Mesenchymal stem cell (in vitro differentiated cells and primary cell): ENCODE results near the gene ZIC1.

Experiments
- DNase-seq: peaks from one replicate; pipeline ENCODE4 v3.0.0-alpha.2; 2013
- H2AFZ ChIP-seq: one replicate; pipeline ENCODE4 v1.6.1; 2013; ENCODE audit warnings: low read depth, mild to moderate bottlenecking, control low read depth, inconsistent platforms, low read length, moderate library complexity
- H2AK5ac ChIP-seq: 2 replicates; pipeline ENCODE4 v1.6.1; 2013; ENCODE audit warnings: low read length, moderate library complexity, mild to moderate bottlenecking, inconsistent platforms; ENCODE audit not compliant: severe bottlenecking
- H2BK120ac ChIP-seq: one replicate; pipeline ENCODE4 v1.6.1; 2013; ENCODE audit warnings: low read depth, mild to moderate bottlenecking, inconsistent platforms, low read length, moderate library complexity
- H2BK12ac ChIP-seq, 2 experiments: one replicate each; pipeline ENCODE4 v1.6.1; 2013; ENCODE audit warnings: inconsistent platforms in 2 of 2, low read length in 2 of 2, mild to moderate bottlenecking in 2 of 2, moderate library complexity in 2 of 2, control low read depth in 1 of 2
- H2BK15ac ChIP-seq: one replicate; pipeline ENCODE4 v1.6.1; 2013; ENCODE audit warnings: mild to moderate bottlenecking, low read depth, inconsistent platforms; ENCODE audit not compliant: poor library complexity, severe bottlenecking
- H2BK5ac ChIP-seq: 2 replicates; pipeline ENCODE4 v1.6.1; 2013; ENCODE audit warnings: low read depth, mild to moderate bottlenecking, low read length, control low read depth, inconsistent platforms; ENCODE audit not compliant: poor library complexity, severe bottlenecking
- H3K14ac ChIP-seq, 2 experiments: one replicate each; pipeline ENCODE4 v1.6.1; 2013; ENCODE audit warnings: inconsistent platforms in 2 of 2, low read length in 2 of 2, control low read depth in 1 of 2, mild to moderate bottlenecking in 1 of 2, moderate library complexity in 1 of 2
- H3K18ac ChIP-seq, 2 experiments: one replicate each; pipeline ENCODE4 v1.6.1; 2013; ENCODE audit warnings: inconsistent platforms in 2 of 2, low read length in 2 of 2, control low read depth in 1 of 2, low read depth in 1 of 2, mild to moderate bottlenecking in 1 of 2
- H3K23ac ChIP-seq, 2 experiments: one replicate each; pipeline ENCODE4 v1.6.1; 2013; ENCODE audit warnings: inconsistent platforms in 2 of 2, low read length in 2 of 2, mild to moderate bottlenecking in 2 of 2, moderate library complexity in 2 of 2, control low read depth in 1 of 2
- H3K27ac ChIP-seq: 2 replicates; pipeline ENCODE4 v1.5.1; 2013; ENCODE audit warnings: mild to moderate bottlenecking, moderate library complexity, low read length, control low read depth, inconsistent platforms; ENCODE audit not compliant: poor library complexity, severe bottlenecking
- H3K27me3 ChIP-seq, 2 experiments: 2 replicates each; pipeline versions ENCODE4 v1.6.1 to v1.7.0; 2013; ENCODE audit warnings: low read length in 2 of 2, mild to moderate bottlenecking in 2 of 2, moderate library complexity in 2 of 2, control low read depth in 1 of 2, inconsistent platforms in 1 of 2; ENCODE audit not compliant: control insufficient read depth in 1 of 2, insufficient read depth in 1 of 2
- H3K36me3 ChIP-seq, 2 experiments: 2 replicates each; pipeline versions ENCODE4 v1.6.1 to v1.7.0; 2013; ENCODE audit warnings: low read length in 2 of 2, control low read depth in 1 of 2, inconsistent platforms in 1 of 2, low read depth in 1 of 2, mild to moderate bottlenecking in 1 of 2; ENCODE audit not compliant: insufficient read depth in 2 of 2, control insufficient read depth in 1 of 2
- H3K4ac ChIP-seq, 2 experiments: one replicate each; pipeline ENCODE4 v1.6.1; 2013; ENCODE audit warnings: inconsistent platforms in 2 of 2, low read length in 2 of 2, mild to moderate bottlenecking in 2 of 2, moderate library complexity in 2 of 2, control low read depth in 1 of 2, low read depth in 1 of 2
- H3K4me1 ChIP-seq: 2 replicates; pipeline ENCODE4 v1.6.1; 2013; ENCODE audit warnings: low read depth, low read length, control low read depth; ENCODE audit not compliant: control insufficient read depth, insufficient read depth
- H3K4me2 ChIP-seq: 2 replicates; pipeline ENCODE4 v1.6.1; 2013; ENCODE audit warnings: low read length, mild to moderate bottlenecking, inconsistent platforms; ENCODE audit not compliant: poor library complexity, severe bottlenecking
- H3K4me3 ChIP-seq, 2 experiments: 2 replicates each; pipeline versions ENCODE4 v1.5.1 to v1.7.0; 2013; ENCODE audit warnings: low read length in 2 of 2, mild to moderate bottlenecking in 2 of 2, control low read depth in 1 of 2, low read depth in 1 of 2; ENCODE audit not compliant: insufficient read depth in 1 of 2
- H3K79me1 ChIP-seq: replicated peaks from 2 replicates; pipeline ENCODE4 v1.6.1; 2013; ENCODE audit warnings: mild to moderate bottlenecking, control low read depth, low read length, inconsistent platforms; ENCODE audit not compliant: poor library complexity, severe bottlenecking
- H3K9ac ChIP-seq: 2 replicates; pipeline ENCODE4 v1.7.0; 2013; ENCODE audit warnings: mild to moderate bottlenecking, low read length, moderate library complexity
- H3K9me3 ChIP-seq: 2 replicates; pipeline ENCODE4 v1.7.0; 2013; ENCODE audit warnings: mild to moderate bottlenecking, low read length; ENCODE audit not compliant: control insufficient read depth
- H4K8ac ChIP-seq: one replicate; pipeline ENCODE4 v1.6.1; 2013; ENCODE audit warnings: inconsistent platforms, mild to moderate bottlenecking, low read length, moderate library complexity
- H4K91ac ChIP-seq: one replicate; pipeline ENCODE4 v1.6.1; 2013; ENCODE audit warnings: mild to moderate bottlenecking, low read length, inconsistent platforms
- WGBS: methylation state at CpG from one replicate; pipeline ENCODE4 v1.1.7; 2013; ENCODE audit warnings: mixed read lengths; 5-methylcytosine and 5-hydroxymethylcytosine counted together

Gene ZIC1

DNA sequence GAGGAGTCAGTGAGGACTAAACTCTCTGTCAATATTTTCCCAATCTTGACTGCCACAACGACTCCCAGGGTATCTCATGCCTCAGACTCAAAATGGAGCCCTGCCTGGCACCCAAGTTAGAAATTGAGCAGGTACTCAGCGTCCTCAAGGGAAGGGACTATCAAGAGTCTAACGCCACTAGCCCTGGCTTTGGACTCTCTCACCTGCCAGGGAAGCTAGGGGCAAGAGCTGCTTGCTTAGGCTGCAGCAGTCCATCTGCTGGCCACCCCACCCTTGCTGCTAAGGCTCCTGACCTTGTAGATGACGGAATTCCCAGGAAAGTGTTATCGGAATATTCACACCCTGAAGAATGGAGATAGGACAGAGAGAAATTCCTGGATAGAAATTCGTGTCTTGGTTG, 35.9 kb upstream of the ZIC1 start:
- 5% methylated on average over 6 of the region's 6 CpGs for WGBS
- Histone ChIP-seq H3K79me1 (no peaks in the 10 kb centered on the region), H4K91ac (no peak overlapping the region), H2AK5ac (no peak overlapping the region), H3K4ac (no peak overlapping the region), H2BK5ac (no peak overlapping the region), H2AFZ (no peak overlapping the region), H2BK15ac (no peak overlapping the region), H3K4me1 (peaks cover 8% of the 10 kb centered on the region), H3K27me3 (peaks cover 85 to 99% of the 10 kb centered on the region in 2 experiments), H3K18ac (no peak overlapping the region), H3K4me2 (no peak overlapping the region), H3K27ac (no peak overlapping the region), H4K8ac (no peak overlapping the region), H3K9me3 (peaks cover 8% of the 10 kb centered on the region), H2BK120ac (no peak overlapping the region), H2BK12ac (no peak overlapping the region), H3K36me3 (no peaks in the 10 kb centered on the region), H3K14ac (no peak overlapping the region), H3K9ac (no peak overlapping the region), H3K23ac (no peak overlapping the region), H3K4me3 (no peak overlapping the region)
- no peak for DNase-seq

DNA sequence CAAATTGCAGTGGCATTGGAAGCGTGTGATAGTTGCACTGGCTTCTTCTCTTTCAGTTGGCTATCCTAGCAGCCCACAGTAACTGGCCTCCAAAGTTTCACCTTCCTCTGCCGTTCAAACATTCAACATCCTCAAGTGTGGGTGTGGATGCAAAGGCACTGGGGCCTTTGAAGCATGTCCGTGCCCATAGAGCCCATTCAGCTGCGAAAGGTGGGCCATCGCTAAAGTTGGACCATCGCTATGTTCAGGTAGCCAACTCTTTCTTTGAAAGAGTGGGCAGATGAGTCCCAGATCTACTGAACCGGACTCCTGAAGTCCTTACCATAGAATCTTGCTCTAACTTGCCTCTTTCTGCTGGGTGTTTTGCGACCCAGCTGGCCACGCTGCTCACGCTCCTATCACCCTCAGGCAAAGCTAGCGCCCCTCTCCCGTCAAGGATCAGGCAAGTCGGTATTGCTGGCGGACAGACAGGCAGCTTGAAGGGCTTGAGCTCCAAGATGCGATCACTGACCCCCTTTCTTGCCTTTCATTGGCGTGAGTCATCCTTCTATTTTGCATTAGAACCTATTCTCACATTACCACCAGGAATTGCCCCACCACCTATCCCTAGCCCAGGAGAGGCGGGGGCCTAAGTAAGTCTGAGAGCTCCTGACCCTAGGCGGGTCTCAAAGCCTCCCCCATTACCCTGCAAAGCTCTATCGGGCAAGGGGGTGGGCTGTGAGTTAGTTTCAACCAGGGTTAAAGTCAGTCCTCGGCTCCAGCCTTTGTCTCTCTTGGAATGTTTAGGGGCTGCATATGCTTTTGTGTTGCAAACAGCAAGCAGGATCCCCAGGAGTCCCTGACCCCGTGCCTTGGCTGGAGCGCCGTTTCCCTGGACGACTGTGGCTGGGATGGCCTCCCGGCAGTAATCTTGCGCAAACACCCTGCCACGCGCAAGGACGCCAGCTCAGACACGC, 31.5 kb upstream of the ZIC1 start:
- no peak overlapping the region for H2BK5ac ChIP-seq
- H3K4me1 ChIP-seq = peaks cover 6% of the 10 kb centered on the region
- no peak overlapping the region for H2BK12ac ChIP-seq
- H4K91ac ChIP-seq = no peak overlapping the region
- DNase-seq = no peak
- peaks cover 13% of the 10 kb centered on the region for H3K9me3 ChIP-seq
- H3K18ac ChIP-seq = no peak overlapping the region
- H3K4me3 ChIP-seq = no peak overlapping the region
- H3K4ac ChIP-seq = no peak overlapping the region
- peak overlapping the region; percentile 5 for H4K8ac ChIP-seq
- no peaks in the 10 kb centered on the region for H3K36me3 ChIP-seq
- H3K23ac ChIP-seq = no peak overlapping the region
- H3K4me2 ChIP-seq = peak overlapping the region; percentile 63
- no peak overlapping the region for H3K9ac ChIP-seq
- H2BK120ac ChIP-seq = no peak overlapping the region
- no peak overlapping the region for H3K27ac ChIP-seq
- no peaks in the 10 kb centered on the region for H3K79me1 ChIP-seq
- no peak overlapping the region for H2AFZ ChIP-seq
- H2BK15ac ChIP-seq = no peak overlapping the region
- peaks cover 66 to 99% of the 10 kb centered on the region in 2 experiments for H3K27me3 ChIP-seq
- 1% methylated on average over 28 of the region's 30 CpGs for WGBS
- H2AK5ac ChIP-seq = no peak overlapping the region
- no peak overlapping the region for H3K14ac ChIP-seq

DNA sequence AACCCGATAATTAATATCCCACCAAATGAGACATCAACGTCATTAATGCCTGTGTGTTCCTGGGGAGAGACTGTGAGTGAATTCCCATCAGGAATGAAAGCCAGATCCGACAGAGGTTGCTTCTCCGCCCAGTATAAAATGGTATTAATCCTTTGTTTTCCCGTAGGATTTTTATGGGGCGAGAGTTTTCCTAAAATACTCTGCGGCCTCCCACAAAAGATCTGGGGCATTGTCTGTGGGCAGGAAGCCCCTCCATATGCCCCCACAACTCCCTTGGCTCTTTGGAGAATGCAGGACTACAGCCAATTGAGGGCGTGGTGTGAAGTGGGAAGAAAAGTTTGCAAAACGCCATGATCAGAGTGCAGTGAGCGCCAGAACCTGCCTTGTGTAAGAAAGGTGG, 29.5 kb upstream of the ZIC1 start:
- 1% methylated on average over 9 of the region's 10 CpGs for WGBS
- no peak for DNase-seq
- peaks cover 46 to 99% of the 10 kb centered on the region in 2 experiments for H3K27me3 ChIP-seq
- no peak overlapping the region for H3K23ac ChIP-seq
- H3K79me1 ChIP-seq = no peaks in the 10 kb centered on the region
- no peak overlapping the region for H4K8ac ChIP-seq
- no peak overlapping the region for H2BK5ac ChIP-seq
- no peak overlapping the region for H3K9ac ChIP-seq
- no peak overlapping the region for H3K4me3 ChIP-seq
- H2AFZ ChIP-seq = no peak overlapping the region
- no peak overlapping the region for H3K4me2 ChIP-seq
- no peak overlapping the region for H4K91ac ChIP-seq
- no peak overlapping the region for H2BK15ac ChIP-seq
- no peak overlapping the region for H3K18ac ChIP-seq
- no peak overlapping the region for H2BK12ac ChIP-seq
- no peaks in the 10 kb centered on the region for H3K36me3 ChIP-seq
- no peak overlapping the region for H2BK120ac ChIP-seq
- H2AK5ac ChIP-seq = no peak overlapping the region
- H3K4me1 ChIP-seq = peaks cover 6% of the 10 kb centered on the region
- no peak overlapping the region for H3K14ac ChIP-seq
- H3K9me3 ChIP-seq = peaks cover 11% of the 10 kb centered on the region
- no peak overlapping the region for H3K27ac ChIP-seq
- no peak overlapping the region for H3K4ac ChIP-seq

DNA sequence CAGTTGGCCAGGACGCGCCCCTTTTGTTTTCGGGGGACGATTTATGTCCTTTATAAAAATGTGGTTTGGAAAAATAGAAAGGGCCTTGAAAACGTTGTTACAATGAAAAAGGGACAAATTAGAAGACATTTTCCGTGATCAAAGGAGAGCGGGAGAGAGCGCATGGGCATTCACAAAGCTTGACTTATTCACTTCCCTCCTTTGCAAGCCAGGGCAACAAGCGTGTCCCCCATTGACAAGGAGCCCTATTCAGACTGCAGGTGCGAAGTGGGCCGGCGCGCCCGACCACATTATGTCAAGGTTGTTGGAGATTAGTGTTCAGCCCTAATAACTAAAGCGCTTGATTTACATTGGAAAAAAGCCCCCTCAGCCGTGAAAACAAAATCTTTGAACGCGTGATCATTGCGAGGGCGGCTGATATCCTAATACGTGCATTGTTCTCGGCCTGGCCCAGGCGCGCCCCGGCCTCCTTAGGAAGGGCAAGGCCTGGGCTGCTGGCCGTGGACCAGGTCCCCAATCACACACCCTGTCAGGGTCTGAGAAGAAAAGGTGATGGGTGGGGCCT, 28.7 kb upstream of the ZIC1 start:
- no peak overlapping the region for H2BK12ac ChIP-seq
- no peak overlapping the region for H2AFZ ChIP-seq
- H3K4me3 ChIP-seq = no peak overlapping the region
- H3K9me3 ChIP-seq = peaks cover 6% of the 10 kb centered on the region
- no peak overlapping the region for H3K14ac ChIP-seq
- no peak overlapping the region for H3K4me2 ChIP-seq
- H3K36me3 ChIP-seq = peaks cover 0 to 4% of the 10 kb centered on the region in 2 experiments
- no peak overlapping the region for H2BK120ac ChIP-seq
- H3K18ac ChIP-seq = no peak overlapping the region
- H3K27me3 ChIP-seq = peaks cover 38 to 99% of the 10 kb centered on the region in 2 experiments
- no peak overlapping the region for H3K23ac ChIP-seq
- no peak overlapping the region for H2AK5ac ChIP-seq
- H3K4me1 ChIP-seq = peaks cover 6% of the 10 kb centered on the region
- H3K4ac ChIP-seq = no peak overlapping the region
- 25% methylated on average over 26 of the region's 26 CpGs for WGBS
- no peak for DNase-seq
- H3K9ac ChIP-seq = no peak overlapping the region
- no peak overlapping the region for H2BK15ac ChIP-seq
- H2BK5ac ChIP-seq = no peak overlapping the region
- H4K91ac ChIP-seq = no peak overlapping the region
- no peak overlapping the region for H3K27ac ChIP-seq
- H3K79me1 ChIP-seq = no peaks in the 10 kb centered on the region
- no peak overlapping the region for H4K8ac ChIP-seq
